NCI-H226 (cell line): ENCODE results near the gene ZMIZ2.

Experiments used
- DNase-seq: peaks from one replicate; pipeline ENCODE4 v3.0.0-alpha.2; 2015

The ZMIZ2 gene

GRCh38 chr7:44805950-44806349, 57.3 kb downstream of the ZMIZ2 start:
- DNase-seq = no peak

DNA sequence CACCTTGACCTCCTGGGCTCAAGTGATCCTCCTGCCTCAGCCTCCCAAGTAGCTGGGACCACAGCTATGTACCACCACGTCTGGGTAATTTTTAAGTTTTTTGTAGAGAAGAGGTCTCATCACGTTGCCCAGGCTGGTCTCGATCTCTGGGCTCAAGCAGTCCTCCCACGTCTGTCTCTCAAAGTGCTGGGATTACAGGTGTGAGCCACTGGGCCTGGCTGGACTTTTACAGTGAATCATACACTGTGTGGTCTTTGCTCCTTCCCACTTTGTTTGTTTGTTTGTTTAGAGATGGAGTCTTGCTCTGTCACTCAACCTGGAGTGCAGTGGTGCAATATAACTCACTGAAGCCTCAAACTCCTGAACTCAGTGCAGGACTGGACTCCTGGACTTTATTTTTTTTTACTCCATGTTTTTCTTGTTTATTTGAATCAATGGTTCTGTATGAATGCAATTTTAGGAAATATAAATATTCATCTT, 60.3 kb downstream of the ZMIZ2 start:
- no peak for DNase-seq

- peak; percentile 34 for DNase-seq
Measured at GRCh38 chr7:44811093-44811492, 62.4 kb downstream of the ZMIZ2 start.

DNA sequence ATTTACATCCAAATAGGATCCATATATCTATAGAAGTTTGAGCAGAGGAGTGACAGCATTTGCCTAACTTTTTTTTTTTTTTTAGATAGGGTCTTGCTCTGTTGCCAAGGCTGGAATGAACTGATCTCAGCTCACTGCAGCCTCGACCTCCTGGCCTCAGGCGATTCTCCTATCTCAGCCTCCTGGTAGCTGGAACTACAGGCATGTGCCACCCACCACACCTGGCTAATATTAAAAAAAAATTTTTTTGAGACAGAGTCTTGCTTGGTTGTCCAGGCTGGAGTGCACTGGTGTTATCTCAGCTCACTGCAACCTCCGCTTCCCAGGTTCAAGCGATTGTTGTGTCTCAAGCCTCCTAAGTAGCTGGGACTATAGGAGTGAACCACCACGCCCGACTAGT, 62.9 kb downstream of the ZMIZ2 start:
- DNase-seq = no peak

DNA sequence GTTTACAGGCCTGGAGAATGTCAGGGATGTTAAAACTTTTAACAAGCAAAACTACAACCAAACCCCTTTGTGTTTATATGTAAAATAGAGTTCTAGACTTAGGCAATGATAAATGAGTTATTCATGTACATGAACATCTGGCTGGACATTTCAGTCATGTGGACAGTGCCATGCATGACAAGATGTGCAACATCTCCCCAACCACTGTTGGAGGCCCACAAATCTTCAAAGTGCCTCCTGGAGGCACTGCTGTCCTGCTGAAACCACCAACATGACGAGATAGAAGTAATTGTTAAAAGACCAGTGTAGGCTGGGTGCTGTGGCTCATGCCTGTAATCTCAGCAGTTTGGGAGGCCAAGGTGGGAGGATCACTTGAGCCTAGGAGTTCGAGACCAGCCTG, 66.3 kb downstream of the ZMIZ2 start:
- no peak for DNase-seq

DNA sequence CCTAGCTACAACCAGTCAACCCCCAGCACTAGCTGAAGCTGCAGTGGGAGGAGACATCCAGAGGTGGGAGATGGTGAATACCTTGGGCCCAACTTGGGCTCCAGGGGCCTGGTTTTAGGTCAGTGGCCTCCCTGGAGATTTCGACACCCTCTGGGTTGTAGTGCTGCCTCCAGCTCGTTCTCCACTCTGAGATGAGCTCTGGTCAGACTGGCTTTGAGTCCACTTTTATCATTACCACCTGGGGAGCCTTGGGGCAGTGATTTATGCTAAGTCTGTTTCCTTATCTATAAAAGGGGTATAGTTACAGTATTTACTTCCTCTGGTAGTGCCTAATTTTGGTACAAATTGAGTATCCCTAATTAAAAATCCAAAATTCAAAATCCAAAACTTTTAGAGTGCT, 70.6 kb downstream of the ZMIZ2 start:
- no peak for DNase-seq
